HTR-8/SVneo (cell line): ENCODE results near the gene NDP.
A peak's percentile ranks its signal among the peaks of the same experiment; 100 is the strongest.
"Not testable (repeated sequence)": the region's sequence is repeated elsewhere in the genome, so short reads cannot be mapped to it uniquely, and the experiment has no call there.

ENCODE experiments used
- DNase-seq: peaks from one replicate; pipeline ENCODE4 v3.0.0; 2011; ENCODE audit warnings: low spot score, mixed read lengths; ENCODE audit not compliant: insufficient read length
- FAIRE-seq: peaks from 2 replicates; lab custom pipeline; 2011; peaks lifted over from hg19 to GRCh38; lab: Jason Lieb, UNC

Gene NDP

GRCh38 chrX:43971966-43972961 is 926 bp downstream of the NDP start:
- FAIRE-seq (no peak), DNase-seq (no peak)

GRCh38 chrX:43970528-43970927 is 2.7 kb downstream of the NDP start:
- FAIRE-seq: no peak

GRCh38 chrX:43969504-43970501 is 3.4 kb downstream of the NDP start:
- no peak for FAIRE-seq
- DNase-seq: peak; percentile 10

More at GRCh38 chrX:43970528-43970927, 2.7 kb downstream of the NDP start:
- DNase-seq: peak; percentile 15

- DNase-seq: no peak
Measured at GRCh38 chrX:43968359-43968781, 4.8 kb downstream of the NDP start.

GRCh38 chrX:43964936-43965335 is 8.3 kb downstream of the NDP start:
- FAIRE-seq (no peak), DNase-seq (no peak)

More at GRCh38 chrX:43968359-43968781, 4.8 kb downstream of the NDP start:
- FAIRE-seq: no peak

- DNase-seq: no peak
- FAIRE-seq: no peak
Measured at GRCh38 chrX:43963726-43964125, 9.5 kb downstream of the NDP start.

GRCh38 chrX:43962636-43963035 is 10.6 kb downstream of the NDP start:
- FAIRE-seq: no peak
- DNase-seq: no peak

GRCh38 chrX:43961699-43962098 is 11.5 kb downstream of the NDP start:
- FAIRE-seq (no peak), DNase-seq (no peak)

GRCh38 chrX:43958529-43958928 is 14.7 kb downstream of the NDP start:
- DNase-seq: peak; percentile 45
- FAIRE-seq: peak; percentile 83

- FAIRE-seq: no peak
- DNase-seq: no peak
Measured at GRCh38 chrX:43956034-43956433, 17.2 kb downstream of the NDP start.

GRCh38 chrX:43953218-43953617 is 20.0 kb downstream of the NDP start:
- no peak for FAIRE-seq
- DNase-seq: no peak

- peak; percentile 70 for FAIRE-seq
- peak; percentile 31 for DNase-seq
Measured at GRCh38 chrX:43949669-43950068, 23.5 kb downstream of the NDP start.

- DNase-seq: no peak
- FAIRE-seq: no peak
Measured at GRCh38 chrX:43940816-43941474, 32.2 kb downstream of the NDP start.

GRCh38 chrX:43939187-43939926 is 33.8 kb downstream of the NDP start:
- FAIRE-seq (no peak), DNase-seq (no peak)

GRCh38 chrX:43922032-43922431 is 51.2 kb downstream of the NDP start:
- not testable (repeated sequence) for DNase-seq

GRCh38 chrX:43910772-43911171 is 62.4 kb downstream of the NDP start:
- not testable (repeated sequence) for DNase-seq, FAIRE-seq

More at GRCh38 chrX:43922032-43922431, 51.2 kb downstream of the NDP start:
- FAIRE-seq: not testable (repeated sequence)

- FAIRE-seq (no peak), DNase-seq (no peak)
Measured at GRCh38 chrX:43910012-43910411, 63.2 kb downstream of the NDP start.

GRCh38 chrX:43909141-43909540 is 64.0 kb downstream of the NDP start:
- DNase-seq (no peak), FAIRE-seq (no peak)
